Measurements from ENCODE around the gene PTGS1. TPM values are rescaled to one million over a fixed set of nuclear protein-coding genes. Genes with fewer than 3 reads are reported as not detected.

The PTGS1 gene
- total RNA-seq, 4 donors from 2014 or later: 15.8 to 154 (median 46.4) TPM

- Histone ChIP-seq H3K27ac (no peak overlapping the region), H3K9me3 (no peaks in the 10 kb centered on the region), H3K4me1 (no peaks in the 10 kb centered on the region), H3K36me3 (peaks cover 0 to 4% of the 10 kb centered on the region in 2 donors), H3K4me3 (no peak overlapping the region), H3K27me3 (no peaks in the 10 kb centered on the region)
- TF ChIP-seq POLR2AphosphoS5 (IDR thresholded peaks at IDR 0.05) (no peak), EP300 (IDR thresholded peaks at IDR 0.05) (no peak), POLR2A (IDR thresholded peaks at IDR 0.05) (no peak), CTCF (IDR thresholded peaks at IDR 0.05) (no peak)
- 58 to 69% methylated on average over 2 to 3 of the region's 4 CpGs for WGBS, 2 donors (ENCODE audit: low coverage in 1 of 2)
- ATAC-seq: no peak
Observed at GRCh38 chr9:122334916-122335315, 35.9 kb upstream of the PTGS1 start.

- TF ChIP-seq CTCF (IDR thresholded peaks at IDR 0.05): no peak
- no peak overlapping the region for H3K4me3 ChIP-seq
- no peaks in the 10 kb centered on the region for H3K27me3 ChIP-seq
- no peaks in the 10 kb centered on the region for H3K4me1 ChIP-seq
- no peaks in the 10 kb centered on the region for H3K9me3 ChIP-seq
- ATAC-seq: no peak
- H3K27ac ChIP-seq: no peak overlapping the region
- H3K36me3 ChIP-seq: no peaks in the 10 kb centered on the region
- WGBS, 2 donors (ENCODE audit: low coverage in 1 of 2): 90 to 95% methylated on average over 4 to 5 of the region's 5 CpGs
Observed at GRCh38 chr9:122336189-122336588, 34.6 kb upstream of the PTGS1 start.

DNA sequence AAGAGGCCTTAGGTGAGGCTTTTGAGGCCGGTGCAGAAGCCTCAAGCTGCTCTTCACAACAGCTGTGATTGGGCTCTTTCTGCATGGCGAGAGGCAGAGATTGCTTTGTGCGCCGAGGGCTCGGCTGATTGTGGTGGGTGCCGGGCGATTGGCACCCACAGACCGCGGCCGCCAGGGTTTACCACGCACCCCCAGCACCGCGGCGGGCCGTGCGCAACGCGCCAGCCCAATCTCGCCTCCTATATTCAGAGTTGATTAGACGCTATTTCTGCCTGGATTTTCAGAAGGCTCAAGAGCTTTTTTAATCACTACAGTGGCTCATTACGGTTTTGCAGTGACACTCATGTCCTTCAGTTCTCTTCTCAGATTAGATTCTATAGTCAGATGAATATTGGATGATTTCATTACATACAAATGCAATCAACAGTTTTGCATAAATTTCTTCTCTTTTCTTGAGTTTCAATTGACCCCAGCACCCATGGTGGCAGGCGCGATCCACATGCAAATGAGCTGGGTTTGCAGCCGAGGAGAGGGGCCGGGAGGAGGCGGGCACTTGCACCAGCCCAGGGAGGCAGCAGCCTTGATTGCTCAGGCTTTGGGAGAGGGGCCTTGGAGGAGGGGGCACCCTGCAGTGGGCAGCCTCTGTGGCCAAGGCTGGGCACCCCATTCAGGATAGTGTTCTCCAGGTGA lies 33.8 kb upstream of the PTGS1 start:
- ATAC-seq: no peak
- no peaks in the 10 kb centered on the region for H3K4me1 ChIP-seq
- H3K4me3 ChIP-seq: no peak overlapping the region
- no peaks in the 10 kb centered on the region for H3K36me3 ChIP-seq
- H3K27me3 ChIP-seq: no peaks in the 10 kb centered on the region
- H3K9me3 ChIP-seq: no peaks in the 10 kb centered on the region
- H3K27ac ChIP-seq: no peak overlapping the region
- no peak for TF ChIP-seq POLR2A (IDR thresholded peaks at IDR 0.05)
- 59% methylated on average over 8 of the region's 26 CpGs; no CpG with 5 or more reads in 1 of the 2 donors for WGBS, 2 donors (ENCODE audit: low coverage in 1 of 2)

DNA sequence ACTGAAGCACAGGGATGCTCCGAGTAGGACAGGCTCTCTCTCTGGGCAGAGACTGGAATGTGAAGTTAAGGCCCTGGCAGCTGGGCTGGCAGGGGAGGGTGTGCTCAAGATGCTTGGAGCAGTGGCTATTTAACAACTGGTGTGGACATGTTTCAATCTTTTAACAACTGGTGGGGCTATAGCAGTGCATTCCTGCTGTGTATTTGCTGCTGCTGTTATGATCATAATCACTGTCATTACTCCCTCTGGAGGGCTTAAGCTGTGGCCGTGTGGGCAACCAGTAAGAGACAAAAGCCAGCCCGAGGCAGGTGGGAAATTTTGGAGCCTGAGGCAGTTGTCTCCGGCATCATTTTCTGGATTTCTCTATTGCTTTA lies 33.3 kb upstream of the PTGS1 start:
- TF ChIP-seq CTCF (IDR thresholded peaks at IDR 0.05) (no peak), EP300 (IDR thresholded peaks at IDR 0.05) (no peak), POLR2A (IDR thresholded peaks at IDR 0.05) (no peak), POLR2AphosphoS5 (IDR thresholded peaks at IDR 0.05) (no peak)
- H3K4me1 ChIP-seq: no peaks in the 10 kb centered on the region
- no peaks in the 10 kb centered on the region for H3K36me3 ChIP-seq
- no peak overlapping the region for H3K27ac ChIP-seq
- no peaks in the 10 kb centered on the region for H3K9me3 ChIP-seq
- 87 to 100% methylated on average over 2 to 3 of the region's 4 CpGs for WGBS, 2 donors (ENCODE audit: low coverage in 1 of 2)
- no peaks in the 10 kb centered on the region for H3K27me3 ChIP-seq
- no peak overlapping the region for H3K4me3 ChIP-seq
- ATAC-seq: no peak

- H3K4me1 ChIP-seq: no peaks in the 10 kb centered on the region
- H3K36me3 ChIP-seq: no peaks in the 10 kb centered on the region
- H3K4me3 ChIP-seq: no peak overlapping the region
- H3K27ac ChIP-seq: no peak overlapping the region
- ATAC-seq: no peak
- no peaks in the 10 kb centered on the region for H3K27me3 ChIP-seq
- no peaks in the 10 kb centered on the region for H3K9me3 ChIP-seq
- TF ChIP-seq EP300 (IDR thresholded peaks at IDR 0.05): no peak
- no peak for TF ChIP-seq POLR2A (IDR thresholded peaks at IDR 0.05)
- TF ChIP-seq CTCF (IDR thresholded peaks at IDR 0.05): no peak
- no peak for TF ChIP-seq POLR2AphosphoS5 (IDR thresholded peaks at IDR 0.05)
- WGBS, 2 donors (ENCODE audit: low coverage in 1 of 2): 67% methylated on average over 6 of the region's 6 CpGs; no CpG with 5 or more reads in 1 of the 2 donors
Observed at GRCh38 chr9:122338536-122338935, 32.3 kb upstream of the PTGS1 start.

Measured in gastroesophageal sphincter (tissue), 4 donors.